Stomach (tissue), 9 donors: ENCODE data around the gene BRME1. TPM values are rescaled to one million over a fixed set of nuclear protein-coding genes. Genes with fewer than 3 reads are reported as not detected.

Source experiments
- DNase-seq, 2 donors: peaks; one replicate each; pipeline versions ENCODE4 v3.0.0 to v3.0.0-alpha.2; 2013 to 2019
- H3K27ac ChIP-seq, 5 donors: fragments of 200-600 bp in 4 of 5; sonication (generic) in 4 of 5; one replicate each; pipeline ENCODE4 v1.5.1; 2013 to 2019; ENCODE audit warnings: mild to moderate bottlenecking in 1 of 5, moderate library complexity in 1 of 5
- H3K27me3 ChIP-seq, 3 donors: fragments of 200-600 bp; sonication (generic); one replicate each; pipeline ENCODE4 v1.5.1; 2017 to 2019; ENCODE audit warnings: mixed run types in 1 of 3
- H3K36me3 ChIP-seq, 4 donors: fragments of 200-600 bp; sonication (generic); 1 replicate in 3 of 4; 2 replicates in 1 of 4; pipeline ENCODE4 v1.5.1; 2016 to 2019
- H3K4me1 ChIP-seq, 4 donors: fragments of 200-600 bp; sonication (generic); one replicate each; pipeline ENCODE4 v1.5.1; 2016 to 2019
- H3K4me3 ChIP-seq, 4 donors: fragments of 200-600 bp; sonication (generic) in 3 of 4; one replicate each; pipeline ENCODE4 v1.5.1; 2016 to 2019; ENCODE audit warnings: mild to moderate bottlenecking in 1 of 4
- H3K9me3 ChIP-seq, 4 donors: fragments of 200-600 bp; sonication (generic); one replicate each; pipeline ENCODE4 v1.5.1; 2016 to 2019
- CTCF ChIP-seq, 7 experiments: fragments of 450-650 bp in 4 of 7; fragments of 200-600 bp in 3 of 7; sonication (generic) in 3 of 7; IDR thresholded peaks; one replicate each; pipeline ENCODE4 v1.5.1; 2016 to 2019; ENCODE audit warnings: antibody characterized with exemption in 7 of 7, control low read depth in 2 of 7, mild to moderate bottlenecking in 1 of 7
- EP300 ChIP-seq: sonication (generic); formaldehyde crosslinking; IDR thresholded peaks from one replicate; pipeline ENCODE4 v1.6.1; 2017; ENCODE audit warnings: antibody characterized with exemption
- POLR2A ChIP-seq, 4 donors: fragments of 450-650 bp; IDR thresholded peaks; one replicate each; pipeline ENCODE4 v1.6.1; 2016; ENCODE audit warnings: antibody characterized with exemption in 4 of 4, control low read depth in 2 of 4, mild to moderate bottlenecking in 1 of 4, moderate library complexity in 1 of 4
- POLR2AphosphoS5 ChIP-seq, 3 donors: sonication (generic); formaldehyde crosslinking; IDR thresholded peaks; one replicate each; pipeline ENCODE4 v1.6.1; 2016; ENCODE audit warnings: antibody characterized with exemption in 3 of 3
- WGBS, 5 donors: extraction: QIAGEN DNeasy Blood & Tissue Kit in 3 of 5; methylation state at CpG; one replicate each; pipeline versions ENCODE4 v1.1.5 to v1.1.7; 2013 to 2018; 5-methylcytosine and 5-hydroxymethylcytosine counted together
- intact Hi-C: fragments of 100-400 bp; cut with DNase I; formaldehyde crosslinking; loops from one replicate; pipeline ENCODE4 v1.15.1; 2023; ENCODE audit warnings: low total_unique reads
- polyA plus RNA-seq, 3 donors: library from polyadenylated mRNA; stranded (reverse); fragments of 200-250 nt; gene quantifications; one replicate each; pipeline ENCODE4 v1.2.3, GENCODE V29; 2013
- total RNA-seq, 5 donors: library from RNA; depleted of rRNA; stranded (reverse); fragments of >200 nt; gene quantifications; one replicate each; pipeline versions ENCODE4 v1.1.0 to v1.2.3, GENCODE V29; 2014 to 2016
- donor health status: healthy with polysubstance abuse.
- donor health status: Bipolar disorder and iron deficiency.
- donor health status: healthy.

The BRME1 gene
- total and polyA plus RNA-seq, 8 donors = 0.87 to 14.3 (median 2.0) TPM; not detected in 1

DNA sequence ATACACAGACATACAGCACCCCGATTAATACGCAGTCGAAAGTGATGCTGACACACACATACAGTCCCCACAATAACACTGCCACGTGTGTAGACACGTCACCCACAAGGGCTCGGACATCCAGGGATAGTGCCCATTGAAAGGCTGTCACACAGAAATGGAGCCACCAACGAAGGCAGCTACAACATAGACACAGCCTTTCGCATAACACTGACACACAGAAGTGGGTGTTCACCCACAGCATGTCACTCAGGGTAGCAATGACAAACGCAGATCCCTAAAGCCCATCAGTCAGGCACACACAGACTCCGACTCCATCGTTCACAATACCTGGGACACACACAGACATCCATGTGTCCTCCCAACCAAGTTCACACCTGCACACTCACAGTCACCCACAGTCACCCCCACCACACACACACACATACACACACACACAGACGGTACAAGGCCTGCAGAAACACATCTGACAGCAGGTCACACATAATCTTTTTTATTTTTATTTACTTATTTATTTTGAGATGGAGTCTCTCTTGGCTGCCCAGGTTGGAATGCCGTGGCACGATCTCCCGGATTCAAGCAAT, 39.4 kb downstream of the BRME1 start:
- TF ChIP-seq EP300 (no peak), POLR2A (IDR thresholded peaks at IDR 0.05) (no peak), POLR2AphosphoS5 (IDR thresholded peaks at IDR 0.05) (no peak), CTCF (IDR thresholded peaks at IDR 0.05) (no peak)
- Histone ChIP-seq H3K27ac (peak overlapping the region in 1 of 5 donors; percentile 91), H3K4me1 (peaks cover 10 to 36% (median 28%) of the 10 kb centered on the region in 4 donors), H3K27me3 (peaks cover 0 to 30% (median 9%) of the 10 kb centered on the region in 3 donors), H3K36me3 (no peaks in the 10 kb centered on the region), H3K4me3 (peak overlapping the region in 3 of 4 donors; percentile 73 to 85 (median 75)), H3K9me3 (no peaks in the 10 kb centered on the region)
- intact Hi-C loops = loop anchor here (10.0 kb wide), 1 partner anchor 272 kb away; no protein-coding TSS in a partner anchor
- 75 to 86% (median 77%) methylated on average over 10 to 15 of the region's 15 CpGs for WGBS, 5 donors
- DNase-seq = no peak

- WGBS, 5 donors = 2 to 7% (median 2%) methylated on average over 10 to 81 of the region's 82 CpGs
- DNase-seq = peak in 1 of 2 donors; percentile 73
- Histone ChIP-seq H3K4me3 (peak overlapping the region; percentile 72 to 85 (median 74)), H3K36me3 (no peaks in the 10 kb centered on the region), H3K27me3 (peaks cover 0 to 30% (median 9%) of the 10 kb centered on the region in 3 donors), H3K4me1 (peaks cover 13 to 43% (median 35%) of the 10 kb centered on the region in 4 donors), H3K27ac (peak overlapping the region in 4 of 5 donors; percentile 17 to 91 (median 58)), H3K9me3 (no peaks in the 10 kb centered on the region)
- intact Hi-C loops = loop anchor here (10.0 kb wide), 1 partner anchor 271 kb away; no protein-coding TSS in a partner anchor
- TF ChIP-seq EP300 = no peak
Measured at GRCh38 chr19:13865571-13866462, 40.1 kb downstream of the BRME1 start.

- H3K4me3 ChIP-seq = peak overlapping the region; percentile 72 to 85 (median 74)
- H3K27ac ChIP-seq = peak overlapping the region in 4 of 5 donors; percentile 53 to 91 (median 58)
- TF ChIP-seq CTCF (IDR thresholded peaks at IDR 0.05) (no peak), POLR2A (IDR thresholded peaks at IDR 0.05) (no peak), EP300 (no peak), POLR2AphosphoS5 (IDR thresholded peaks at IDR 0.05) (no peak)
- no peak for DNase-seq
- WGBS, 5 donors = 4 to 16% (median 7%) methylated on average over 7 to 108 of the region's 113 CpGs
- peaks cover 0 to 30% (median 9%) of the 10 kb centered on the region in 3 donors for H3K27me3 ChIP-seq
- intact Hi-C loops = loop anchor here (5.0 to 10.0 kb wide), 2 partner anchors 83 to 270 kb away; no protein-coding TSS in a partner anchor
- no peaks in the 10 kb centered on the region for H3K36me3 ChIP-seq
- no peaks in the 10 kb centered on the region for H3K9me3 ChIP-seq
- peaks cover 13 to 43% (median 36%) of the 10 kb centered on the region in 4 donors for H3K4me1 ChIP-seq
Measured at GRCh38 chr19:13864667-13865570, 41.0 kb downstream of the BRME1 start.

- DNase-seq = peak in 1 of 2 donors; percentile 47
- Histone ChIP-seq H3K4me1 (peaks cover 13 to 43% (median 36%) of the 10 kb centered on the region in 4 donors), H3K27me3 (peaks cover 0 to 30% (median 9%) of the 10 kb centered on the region in 3 donors), H3K9me3 (no peaks in the 10 kb centered on the region), H3K27ac (peak overlapping the region in 2 of 5 donors; percentile 53 to 91), H3K36me3 (no peaks in the 10 kb centered on the region), H3K4me3 (peak overlapping the region in 1 of 4 donors; percentile 75)
- intact Hi-C loops = loop anchor here (5.0 to 10.0 kb wide), 2 partner anchors 82 to 269 kb away; no protein-coding TSS in a partner anchor
- TF ChIP-seq POLR2AphosphoS5 (IDR thresholded peaks at IDR 0.05) (no peak), EP300 (no peak), CTCF (IDR thresholded peaks at IDR 0.05) (no peak), POLR2A (IDR thresholded peaks at IDR 0.05) (no peak)
- WGBS, 5 donors = 20 to 28% (median 21%) methylated on average over 11 to 13 of the region's 13 CpGs
Measured at GRCh38 chr19:13864046-13864666, 41.8 kb downstream of the BRME1 start.
